Skeletal muscle tissue (tissue), 4 donors: Measurements from ENCODE around the gene DNAJB6. TPM values are rescaled to one million over a fixed set of nuclear protein-coding genes. Genes with fewer than 3 reads are reported as not detected.
A peak's percentile ranks its signal among the peaks of the same experiment; 100 is the strongest.

ENCODE experiments used
- H3K27ac ChIP-seq: one replicate; pipeline ENCODE4 v1.7.0; 2013; ENCODE audit warnings: mild to moderate bottlenecking, low read depth, low read length, inconsistent platforms
- H3K27me3 ChIP-seq, 3 donors: one replicate each; pipeline ENCODE4 v1.7.0; 2013; ENCODE audit warnings: low read length in 3 of 3; ENCODE audit not compliant: control insufficient read depth in 3 of 3, insufficient read depth in 3 of 3
- H3K36me3 ChIP-seq, 3 donors: one replicate each; pipeline ENCODE4 v1.7.0; 2013; ENCODE audit warnings: low read length in 3 of 3; ENCODE audit not compliant: control insufficient read depth in 3 of 3, insufficient read depth in 3 of 3
- H3K4me1 ChIP-seq, 3 donors: one replicate each; pipeline ENCODE4 v1.7.0; 2013; ENCODE audit warnings: low read length in 3 of 3, mild to moderate bottlenecking in 3 of 3; ENCODE audit not compliant: control insufficient read depth in 3 of 3, insufficient read depth in 3 of 3
- H3K4me3 ChIP-seq, 3 donors: one replicate each; pipeline ENCODE4 v1.7.0; 2013; ENCODE audit warnings: low read length in 3 of 3
- H3K9ac ChIP-seq, 3 donors: one replicate each; pipeline ENCODE4 v1.7.0; 2013; ENCODE audit warnings: low read length in 3 of 3, mild to moderate bottlenecking in 3 of 3, moderate library complexity in 2 of 3, low read depth in 1 of 3
- H3K9me3 ChIP-seq, 3 donors: one replicate each; pipeline ENCODE4 v1.7.0; 2013; ENCODE audit warnings: low read length in 3 of 3; ENCODE audit not compliant: control insufficient read depth in 3 of 3
- total RNA-seq: library from RNA; depleted of rRNA; stranded (reverse); fragments of >200 nt; gene quantifications from one replicate; pipeline ENCODE4 v1.2.3, GENCODE V29; 2014
- donor health status: Osteomylitis.

Gene DNAJB6
- total RNA-seq, 1 donor from 2014 or later = 68.9 TPM

- H3K4me3 ChIP-seq = no peak overlapping the region
- H3K36me3 ChIP-seq = peaks cover 0 to 5% (median 3%) of the 10 kb centered on the region in 3 donors
- H3K27me3 ChIP-seq = peaks cover 0 to 5% (median 0%) of the 10 kb centered on the region in 3 donors
- no peak overlapping the region for H3K9ac ChIP-seq
- H3K4me1 ChIP-seq = peaks cover 0 to 11% (median 8%) of the 10 kb centered on the region in 3 donors
- no peaks in the 10 kb centered on the region for H3K9me3 ChIP-seq
- no peak overlapping the region for H3K27ac ChIP-seq
Measured at GRCh38 chr7:157431173-157431950, 94.6 kb downstream of the DNAJB6 start.

GRCh38 chr7:157431951-157432540 is 95.2 kb downstream of the DNAJB6 start:
- Histone ChIP-seq H3K27ac (no peak overlapping the region), H3K4me1 (peaks cover 0 to 11% (median 8%) of the 10 kb centered on the region in 3 donors), H3K27me3 (peaks cover 0 to 5% (median 0%) of the 10 kb centered on the region in 3 donors), H3K9me3 (no peaks in the 10 kb centered on the region), H3K4me3 (no peak overlapping the region), H3K36me3 (peaks cover 0 to 3% (median 2%) of the 10 kb centered on the region in 3 donors), H3K9ac (peak overlapping the region in 1 of 3 donors; percentile 25)

GRCh38 chr7:157432541-157432956 is 95.7 kb downstream of the DNAJB6 start:
- no peak overlapping the region for H3K27ac ChIP-seq
- peaks cover 0 to 11% (median 8%) of the 10 kb centered on the region in 3 donors for H3K4me1 ChIP-seq
- no peaks in the 10 kb centered on the region for H3K9me3 ChIP-seq
- H3K27me3 ChIP-seq = peaks cover 0 to 5% (median 0%) of the 10 kb centered on the region in 3 donors
- peaks cover 0 to 3% (median 2%) of the 10 kb centered on the region in 3 donors for H3K36me3 ChIP-seq
- no peak overlapping the region for H3K4me3 ChIP-seq
- H3K9ac ChIP-seq = peak overlapping the region in 1 of 3 donors; percentile 25

GRCh38 chr7:157432957-157433576 is 96.3 kb downstream of the DNAJB6 start:
- H3K9ac ChIP-seq = peak overlapping the region in 1 of 3 donors; percentile 3
- peaks cover 0 to 11% (median 8%) of the 10 kb centered on the region in 3 donors for H3K4me1 ChIP-seq
- peaks cover 0 to 3% (median 2%) of the 10 kb centered on the region in 3 donors for H3K36me3 ChIP-seq
- no peaks in the 10 kb centered on the region for H3K9me3 ChIP-seq
- H3K27me3 ChIP-seq = peaks cover 0 to 5% (median 0%) of the 10 kb centered on the region in 3 donors
- no peak overlapping the region for H3K27ac ChIP-seq
- no peak overlapping the region for H3K4me3 ChIP-seq

GRCh38 chr7:157433628-157434027 is 96.8 kb downstream of the DNAJB6 start:
- Histone ChIP-seq H3K9me3 (no peaks in the 10 kb centered on the region), H3K4me3 (no peak overlapping the region)

GRCh38 chr7:157434231-157434630 is 97.4 kb downstream of the DNAJB6 start:
- peaks cover 0 to 11% (median 8%) of the 10 kb centered on the region in 3 donors for H3K4me1 ChIP-seq
- peaks cover 0 to 8% (median 2%) of the 10 kb centered on the region in 3 donors for H3K27me3 ChIP-seq
- no peaks in the 10 kb centered on the region for H3K9me3 ChIP-seq
- H3K4me3 ChIP-seq = no peak overlapping the region
- H3K9ac ChIP-seq = no peak overlapping the region
- H3K27ac ChIP-seq = no peak overlapping the region
- peaks cover 0 to 3% (median 2%) of the 10 kb centered on the region in 3 donors for H3K36me3 ChIP-seq

More at GRCh38 chr7:157433628-157434027, 96.8 kb downstream of the DNAJB6 start:
- Histone ChIP-seq H3K27me3 (peaks cover 0 to 8% (median 0%) of the 10 kb centered on the region in 3 donors), H3K4me1 (peaks cover 0 to 11% (median 8%) of the 10 kb centered on the region in 3 donors), H3K27ac (no peak overlapping the region), H3K36me3 (peaks cover 0 to 3% (median 2%) of the 10 kb centered on the region in 3 donors), H3K9ac (no peak overlapping the region)

GRCh38 chr7:157434701-157435100 is 97.9 kb downstream of the DNAJB6 start:
- no peak overlapping the region for H3K27ac ChIP-seq
- H3K36me3 ChIP-seq = peaks cover 0 to 3% (median 2%) of the 10 kb centered on the region in 3 donors
- H3K9me3 ChIP-seq = no peaks in the 10 kb centered on the region
- H3K27me3 ChIP-seq = peaks cover 0 to 8% (median 3%) of the 10 kb centered on the region in 3 donors
- H3K4me3 ChIP-seq = no peak overlapping the region
- peaks cover 0 to 11% (median 8%) of the 10 kb centered on the region in 3 donors for H3K4me1 ChIP-seq
- no peak overlapping the region for H3K9ac ChIP-seq

- no peak overlapping the region for H3K9ac ChIP-seq
- H3K4me3 ChIP-seq = no peak overlapping the region
- H3K27me3 ChIP-seq = peaks cover 0 to 11% (median 3%) of the 10 kb centered on the region in 3 donors
- H3K27ac ChIP-seq = no peak overlapping the region
- peaks cover 0 to 3% (median 2%) of the 10 kb centered on the region in 3 donors for H3K36me3 ChIP-seq
- H3K4me1 ChIP-seq = peaks cover 0 to 11% (median 8%) of the 10 kb centered on the region in 3 donors
- no peaks in the 10 kb centered on the region for H3K9me3 ChIP-seq
Measured at GRCh38 chr7:157436076-157436475, 99.3 kb downstream of the DNAJB6 start.

GRCh38 chr7:157436763-157437480 is 100.1 kb downstream of the DNAJB6 start:
- Histone ChIP-seq H3K36me3 (peaks cover 0 to 3% (median 2%) of the 10 kb centered on the region in 3 donors), H3K9me3 (no peaks in the 10 kb centered on the region), H3K4me1 (peaks cover 0 to 11% (median 8%) of the 10 kb centered on the region in 3 donors), H3K27ac (no peak overlapping the region), H3K9ac (no peak overlapping the region), H3K27me3 (peaks cover 0 to 11% (median 3%) of the 10 kb centered on the region in 3 donors), H3K4me3 (no peak overlapping the region)
